Activated naive CD8-positive, alpha-beta T cell treated with anti-CD3 and anti-CD28 coated beads, Interleukin-2, amount 50 U/mL, for 24 hours (primary cell): Measurements from ENCODE around the gene LEP.
"Not testable (repeated sequence)": the region's sequence is repeated elsewhere in the genome, so short reads cannot be mapped to it uniquely, and the experiment has no call there.

Experiments used
- ATAC-seq: fragments of 150-1000 bp; cut with Tn5 transposase; one replicate; pipeline ENCODE4 v1.10.0; 2021
- DNase-seq: peaks from one replicate; pipeline ENCODE4 v3.0.0; 2021
- H3K27ac Mint-ChIP-seq: one replicate; pipeline ENCODE4 v1.8.0; 2021; ENCODE audit warnings: mild to moderate bottlenecking, mixed read lengths
- H3K27me3 Mint-ChIP-seq: one replicate; pipeline ENCODE4 v1.8.0; 2021; ENCODE audit warnings: mixed read lengths
- H3K36me3 Mint-ChIP-seq: one replicate; pipeline ENCODE4 v1.8.0; 2021; ENCODE audit warnings: low read depth, mixed read lengths
- H3K4me1 Mint-ChIP-seq: one replicate; pipeline ENCODE4 v1.8.0; 2021; ENCODE audit warnings: mixed read lengths
- H3K4me3 Mint-ChIP-seq: one replicate; pipeline ENCODE4 v1.8.0; 2021; ENCODE audit warnings: mild to moderate bottlenecking, moderate library complexity, mixed read lengths
- H3K9me3 Mint-ChIP-seq: one replicate; pipeline ENCODE4 v1.8.0; 2021; ENCODE audit warnings: mixed read lengths

Gene LEP

DNA sequence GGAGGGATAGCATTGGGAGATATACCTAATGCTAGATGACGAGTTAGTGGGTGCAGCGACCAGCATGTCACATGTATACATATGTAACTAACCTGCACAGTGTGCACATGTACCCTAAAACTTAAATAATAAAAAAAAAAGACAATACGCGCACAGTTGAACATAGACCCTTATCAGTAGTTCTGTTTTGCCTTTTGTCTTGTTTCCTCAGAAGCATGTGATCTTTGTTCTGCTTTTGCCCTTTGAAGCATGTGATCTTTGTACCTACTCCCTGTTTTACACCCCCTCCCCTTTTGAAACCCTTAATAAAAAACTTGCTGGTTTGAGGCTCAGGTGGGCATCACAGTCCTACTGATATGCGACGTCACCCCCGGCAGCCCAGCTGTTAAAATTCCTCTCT, 56.9 kb downstream of the LEP start:
- not testable (repeated sequence) for H3K36me3 Mint-ChIP-seq, H3K4me1 Mint-ChIP-seq, H3K27me3 Mint-ChIP-seq, H3K9me3 Mint-ChIP-seq, H3K4me3 Mint-ChIP-seq, H3K27ac Mint-ChIP-seq, DNase-seq, ATAC-seq

DNA sequence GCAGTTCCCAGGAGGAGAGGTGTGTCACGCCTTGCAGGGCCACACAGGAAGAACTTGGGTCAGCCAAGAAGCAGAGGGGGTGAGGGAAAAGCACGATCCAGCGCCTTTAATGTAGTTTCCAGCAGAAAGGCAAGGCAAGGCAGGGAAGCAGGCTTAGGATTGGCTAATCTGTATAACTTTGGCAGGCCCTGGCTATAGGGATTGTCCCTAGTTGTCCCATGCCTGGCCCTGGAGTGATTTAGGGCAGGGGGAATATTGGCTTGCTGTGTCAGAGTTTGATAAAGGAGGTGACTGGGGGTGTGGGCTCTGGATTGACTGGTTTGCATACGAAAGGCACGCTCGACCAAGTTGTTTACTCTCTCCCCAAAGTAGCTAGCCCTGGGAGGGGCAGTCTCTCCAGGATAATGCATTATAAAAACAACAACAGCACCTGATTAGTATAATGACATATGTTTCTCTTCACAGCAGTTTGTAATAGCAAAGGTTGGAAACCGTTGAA, 58.1 kb downstream of the LEP start:
- Mint-ChIP-seq H3K4me1 (no peaks in the 10 kb centered on the region), H3K27ac (no peak overlapping the region), H3K4me3 (no peak overlapping the region), H3K36me3 (no peaks in the 10 kb centered on the region), H3K9me3 (no peaks in the 10 kb centered on the region), H3K27me3 (no peaks in the 10 kb centered on the region)
- no peak for DNase-seq
- ATAC-seq: no peak

- Mint-ChIP-seq H3K27ac (no peak overlapping the region), H3K4me3 (no peak overlapping the region), H3K27me3 (no peaks in the 10 kb centered on the region), H3K9me3 (no peaks in the 10 kb centered on the region), H3K36me3 (peaks cover 16% of the 10 kb centered on the region), H3K4me1 (no peaks in the 10 kb centered on the region)
- ATAC-seq (no peak), DNase-seq (no peak)
Measured at GRCh38 chr7:128302139-128302538, 61.1 kb downstream of the LEP start.

- no peak for ATAC-seq
- Mint-ChIP-seq H3K36me3 (peaks cover 21% of the 10 kb centered on the region), H3K27ac (no peak overlapping the region), H3K27me3 (no peaks in the 10 kb centered on the region), H3K4me3 (no peak overlapping the region), H3K4me1 (no peaks in the 10 kb centered on the region), H3K9me3 (no peaks in the 10 kb centered on the region)
- no peak for DNase-seq
Measured at GRCh38 chr7:128303133-128303532, 62.1 kb downstream of the LEP start.

GRCh38 chr7:128303643-128304042, 62.6 kb downstream of the LEP start:
- no peaks in the 10 kb centered on the region for H3K4me1 Mint-ChIP-seq
- ATAC-seq (no peak), DNase-seq (no peak)
- peaks cover 25% of the 10 kb centered on the region for H3K36me3 Mint-ChIP-seq
- no peak overlapping the region for H3K27ac Mint-ChIP-seq
- H3K4me3 Mint-ChIP-seq: no peak overlapping the region
- no peaks in the 10 kb centered on the region for H3K9me3 Mint-ChIP-seq
- H3K27me3 Mint-ChIP-seq: no peaks in the 10 kb centered on the region

DNA sequence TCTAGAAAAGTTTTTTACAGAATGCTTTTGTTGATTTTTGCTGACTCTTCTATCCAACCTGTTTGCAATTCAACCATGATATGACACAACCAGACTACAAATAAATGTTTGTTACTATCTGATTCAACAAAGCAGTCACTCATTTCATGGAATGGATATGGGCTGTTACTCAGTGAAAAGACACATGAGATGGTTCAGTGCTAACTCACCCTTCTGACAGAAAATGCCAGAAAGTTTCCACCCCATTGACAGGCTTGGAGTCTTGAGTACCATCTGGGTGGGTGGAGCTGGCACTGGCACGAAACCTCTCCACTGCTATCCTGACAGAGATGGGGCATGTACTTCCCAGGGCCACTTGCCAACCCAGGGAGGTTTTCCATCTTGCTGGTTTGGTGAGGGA, 63.1 kb downstream of the LEP start:
- H3K4me1 Mint-ChIP-seq: no peaks in the 10 kb centered on the region
- H3K27me3 Mint-ChIP-seq: no peaks in the 10 kb centered on the region
- H3K9me3 Mint-ChIP-seq: no peaks in the 10 kb centered on the region
- H3K36me3 Mint-ChIP-seq: peaks cover 29% of the 10 kb centered on the region
- DNase-seq: no peak
- no peak overlapping the region for H3K4me3 Mint-ChIP-seq
- no peak overlapping the region for H3K27ac Mint-ChIP-seq
- no peak for ATAC-seq

DNA sequence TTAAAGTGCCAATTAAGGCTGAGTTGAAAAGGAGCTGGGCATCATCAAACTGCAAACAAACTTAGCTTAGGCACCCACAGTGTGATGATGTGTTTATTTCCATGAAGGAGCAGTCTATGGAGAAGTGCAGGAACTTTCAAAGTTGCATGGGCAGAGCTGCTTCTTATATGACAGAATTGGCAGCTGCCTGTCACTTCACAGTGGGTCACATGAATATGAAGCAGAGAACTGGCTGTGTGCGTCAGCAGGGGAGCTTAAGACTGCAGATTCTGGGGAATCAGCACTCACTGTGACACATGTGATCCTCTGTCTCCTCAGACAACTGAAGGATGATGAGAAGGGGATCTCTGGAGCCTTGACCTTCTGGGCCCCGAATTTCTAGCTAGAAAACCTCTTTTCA, 66.0 kb downstream of the LEP start:
- no peaks in the 10 kb centered on the region for H3K27me3 Mint-ChIP-seq
- no peaks in the 10 kb centered on the region for H3K4me1 Mint-ChIP-seq
- H3K36me3 Mint-ChIP-seq: peaks cover 50% of the 10 kb centered on the region
- no peak for DNase-seq
- H3K4me3 Mint-ChIP-seq: no peak overlapping the region
- H3K27ac Mint-ChIP-seq: no peak overlapping the region
- ATAC-seq: no peak
- H3K9me3 Mint-ChIP-seq: no peaks in the 10 kb centered on the region
